Peyer's patch (tissue), 4 donors: ENCODE results near the gene ARNT2.

Experiments
- POLR2A ChIP-seq, 2 donors: fragments of 450-650 bp; IDR thresholded peaks; one replicate each; pipeline ENCODE4 v1.5.1; 2017; ENCODE audit warnings: antibody characterized with exemption in 2 of 2, mild to moderate bottlenecking in 2 of 2, moderate library complexity in 2 of 2
- TF ChIP-seq, protein P1 (sequence below), 6 experiments: fragments of 450-650 bp in 4 of 6; fragments of 200-600 bp in 2 of 6; sonication (generic) in 1 of 6; IDR thresholded peaks; one replicate each; pipeline ENCODE4 v1.5.1; 2017 to 2019; ENCODE audit warnings: antibody characterized with exemption in 6 of 6, mild to moderate bottlenecking in 3 of 6, moderate library complexity in 1 of 6

DNA sequence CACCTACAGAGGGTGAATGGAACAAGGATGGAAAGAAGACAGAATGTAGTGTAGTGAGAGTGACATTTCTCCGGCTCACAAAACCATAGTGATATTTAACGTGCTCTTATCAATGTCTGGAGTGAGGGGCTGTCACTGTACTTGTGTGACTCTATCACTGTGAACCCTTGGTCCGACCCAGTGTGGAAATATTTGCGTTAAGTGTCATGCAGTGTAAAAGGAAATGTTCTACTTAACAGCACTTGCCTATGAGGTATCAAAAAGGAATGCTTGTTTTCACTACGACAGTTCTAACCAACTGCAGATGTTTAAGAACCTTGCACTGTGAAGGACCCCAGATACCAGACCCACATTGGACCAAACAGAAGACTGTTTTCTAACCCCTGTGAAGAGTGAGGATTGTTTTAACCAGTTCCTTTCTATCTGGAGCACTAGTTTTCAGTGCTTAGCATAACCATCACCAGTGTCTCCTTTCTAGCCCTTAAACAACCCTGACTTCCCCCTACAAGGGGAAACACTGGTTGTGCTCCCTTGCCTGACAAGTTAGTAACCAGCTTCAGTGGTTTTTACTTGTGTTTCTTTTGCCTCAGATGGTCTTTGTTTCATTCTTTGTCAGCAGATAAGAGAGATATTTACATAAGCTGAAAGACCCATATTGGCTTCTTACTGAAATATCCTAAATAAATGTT, 146.2 kb downstream of the ARNT2 start:
- TF ChIP-seq, protein P1, sequence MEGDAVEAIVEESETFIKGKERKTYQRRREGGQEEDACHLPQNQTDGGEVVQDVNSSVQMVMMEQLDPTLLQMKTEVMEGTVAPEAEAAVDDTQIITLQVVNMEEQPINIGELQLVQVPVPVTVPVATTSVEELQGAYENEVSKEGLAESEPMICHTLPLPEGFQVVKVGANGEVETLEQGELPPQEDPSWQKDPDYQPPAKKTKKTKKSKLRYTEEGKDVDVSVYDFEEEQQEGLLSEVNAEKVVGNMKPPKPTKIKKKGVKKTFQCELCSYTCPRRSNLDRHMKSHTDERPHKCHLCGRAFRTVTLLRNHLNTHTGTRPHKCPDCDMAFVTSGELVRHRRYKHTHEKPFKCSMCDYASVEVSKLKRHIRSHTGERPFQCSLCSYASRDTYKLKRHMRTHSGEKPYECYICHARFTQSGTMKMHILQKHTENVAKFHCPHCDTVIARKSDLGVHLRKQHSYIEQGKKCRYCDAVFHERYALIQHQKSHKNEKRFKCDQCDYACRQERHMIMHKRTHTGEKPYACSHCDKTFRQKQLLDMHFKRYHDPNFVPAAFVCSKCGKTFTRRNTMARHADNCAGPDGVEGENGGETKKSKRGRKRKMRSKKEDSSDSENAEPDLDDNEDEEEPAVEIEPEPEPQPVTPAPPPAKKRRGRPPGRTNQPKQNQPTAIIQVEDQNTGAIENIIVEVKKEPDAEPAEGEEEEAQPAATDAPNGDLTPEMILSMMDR (IDR thresholded peaks at IDR 0.05), result no peak
- TF ChIP-seq POLR2A (IDR thresholded peaks at IDR 0.05), result no peak
